Tongue (tissue), 3 donors: ENCODE results near the gene NR6A1. TPM values are rescaled to one million over a fixed set of nuclear protein-coding genes. Genes with fewer than 3 reads are reported as not detected.

Experiments
- DNase-seq: peaks from one replicate; pipeline ENCODE4 v3.0.0-alpha.2; 2015
- small RNA-seq: library from RNA; depleted of rRNA; stranded (forward); fragments of <200 nt; gene quantifications from one replicate; pipeline ENCODE3, GENCODE V24; 2014; ENCODE audit warnings: low replicate concordance
- total RNA-seq: library from RNA; depleted of rRNA; stranded (reverse); fragments of >200 nt; gene quantifications from one replicate; pipeline ENCODE4 v1.2.3, GENCODE V29; 2014

Gene NR6A1
- total RNA-seq, 1 donor from 2014 or later, result 1.0 TPM

DNA sequence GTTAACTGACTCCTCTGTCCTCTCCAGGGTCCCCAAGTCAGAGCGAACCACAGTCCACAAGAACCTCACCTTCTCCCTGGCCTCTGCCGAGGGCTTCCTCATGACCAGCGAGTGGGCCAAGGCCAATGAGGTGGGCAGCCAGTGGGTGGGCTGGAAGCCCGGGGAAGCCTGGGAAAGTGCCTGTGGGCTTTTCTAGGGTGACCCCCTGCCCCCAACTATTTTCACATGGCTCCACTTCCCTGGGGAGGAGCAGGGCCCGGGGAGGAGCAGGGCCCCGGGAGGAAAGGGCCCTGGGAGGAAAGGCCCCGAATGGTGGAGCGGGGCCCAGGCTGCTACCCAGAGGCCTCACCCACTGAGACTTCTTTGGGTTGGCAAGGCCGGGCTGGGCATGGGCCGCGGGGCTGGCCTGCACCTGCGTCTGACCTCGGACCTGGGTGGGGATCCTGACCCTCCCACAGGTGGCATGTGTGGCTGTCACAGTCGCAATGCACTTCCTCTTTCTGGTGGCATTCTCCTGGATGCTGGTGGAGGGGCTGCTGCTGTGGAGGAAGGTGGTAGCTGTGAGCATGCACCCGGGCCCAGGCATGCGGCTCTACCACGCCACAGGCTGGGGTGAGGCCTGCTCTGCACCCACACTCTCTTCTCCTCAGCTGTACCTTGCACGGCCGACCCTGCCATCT lies 302.9 kb downstream of the NR6A1 start:
- DNase-seq, result no peak

DNA sequence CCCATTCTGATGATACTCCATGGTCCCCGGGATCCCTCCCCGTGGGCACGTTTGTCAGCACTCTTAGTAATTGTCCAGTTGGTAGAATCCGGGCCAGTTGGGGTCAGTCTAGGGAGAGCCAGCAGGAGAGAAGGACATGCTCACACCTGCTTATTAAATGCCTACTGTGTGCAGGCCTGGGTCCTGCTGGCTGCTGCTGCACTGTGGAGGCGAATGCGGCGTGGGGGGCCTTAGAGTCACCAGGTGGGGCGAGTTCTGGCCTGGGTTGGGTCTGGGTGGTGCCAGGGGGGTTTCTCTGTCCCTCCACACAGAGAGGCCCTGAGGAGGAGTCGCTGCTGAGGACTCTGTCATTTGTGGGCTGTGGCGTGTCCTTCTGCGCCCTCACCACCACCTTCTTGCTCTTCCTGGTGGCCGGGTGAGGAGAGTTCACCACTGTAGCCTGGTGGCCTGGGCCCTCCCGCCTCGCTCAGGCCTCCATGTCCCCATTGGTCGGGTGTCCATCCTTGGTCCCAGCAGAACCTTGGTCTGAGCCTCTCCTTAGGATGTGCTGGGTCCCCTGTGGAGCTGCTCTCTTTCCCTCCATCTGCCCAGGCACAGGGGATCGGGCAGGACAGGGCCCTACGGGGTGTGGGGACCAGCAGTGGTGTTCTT lies 303.6 kb downstream of the NR6A1 start:
- DNase-seq, result no peak

Small RNA genes lying within 50 kb of the gene (small RNA-seq; reads per million reads assigned to genes)
- 88.9 reads per million, percentile 96 among the genes with 10 or more reads in this experiment for gene MIR181A2
- 76.5 reads per million, percentile 96 among the genes with 10 or more reads in this experiment for gene MIR181B2
- gene RN7SL302P, result not detected

Other genes starting within 250 kb of the NR6A1 start
- gene OLFML2A, start 5.8 kb upstream of the NR6A1 start, total RNA-seq, result 188 TPM
- not detected for gene WDR38, start 82.1 kb upstream of the NR6A1 start, total RNA-seq
- 1,333 TPM for gene RPL35, start 90.6 kb upstream of the NR6A1 start, total RNA-seq
- 16.1 TPM for gene ARPC5L, start 90.8 kb upstream of the NR6A1 start, total RNA-seq
- 12.0 TPM for gene GOLGA1, start 169.8 kb upstream of the NR6A1 start, total RNA-seq